Keratinocyte (primary cell): ENCODE data around the gene CIROP. TPM values are rescaled to one million over a fixed set of nuclear protein-coding genes. Genes with fewer than 3 reads are reported as not detected.
A peak's percentile ranks its signal among the peaks of the same experiment; 100 is the strongest.

Experiments
- DNase-seq: peaks from one replicate; pipeline ENCODE4 v3.0.0-alpha.2; 2011; ENCODE audit warnings: low read depth, missing footprints, low spot score
- FAIRE-seq: peaks from 2 replicates; lab custom pipeline; 2011; peaks lifted over from hg19 to GRCh38; lab: Jason Lieb, UNC
- H2AFZ ChIP-seq: 2 replicates; pipeline ENCODE4 v1.6.0; 2012; ENCODE audit warnings: low read length, control low read depth, inconsistent platforms; ENCODE audit not compliant: control insufficient read depth
- H3K27ac ChIP-seq: 2 replicates; pipeline ENCODE4 v1.5.1; 2011; ENCODE audit warnings: low read length; ENCODE audit not compliant: control insufficient read depth, insufficient read depth
- H3K27me3 ChIP-seq: 3 replicates; pipeline ENCODE4 v1.6.0; 2011; ENCODE audit warnings: low read length; ENCODE audit not compliant: control insufficient read depth, insufficient read depth; ENCODE audit errors: extremely low read depth
- H3K36me3 ChIP-seq, 2 experiments: 2 replicates in 1 of 2; 3 replicates in 1 of 2; pipeline ENCODE4 v1.5.1; 2011; ENCODE audit warnings: low read length in 2 of 2, mild to moderate bottlenecking in 1 of 2; ENCODE audit not compliant: control insufficient read depth in 2 of 2, insufficient read depth in 2 of 2; ENCODE audit errors: extremely low read depth in 1 of 2
- H3K4me1 ChIP-seq: 3 replicates; pipeline ENCODE4 v1.5.1; 2011; ENCODE audit warnings: low read length; ENCODE audit not compliant: control insufficient read depth, insufficient read depth; ENCODE audit errors: extremely low read depth
- H3K4me2 ChIP-seq: 3 replicates; pipeline ENCODE4 v1.6.0; 2011; ENCODE audit warnings: low read depth, low read length; ENCODE audit not compliant: control insufficient read depth, insufficient read depth; ENCODE audit errors: extremely low read depth
- H3K4me3 ChIP-seq, 3 experiments: fragments of 200-600 bp in 1 of 3; sonication (generic) in 1 of 3; 2 replicates in 2 of 3; 3 replicates in 1 of 3; pipeline ENCODE4 v1.5.1; 2011 to 2016; ENCODE audit warnings: low read length in 3 of 3, mild to moderate bottlenecking in 3 of 3, control low read depth in 2 of 3, inconsistent platforms in 1 of 3, low read depth in 1 of 3, mixed read lengths in 1 of 3, mixed run types in 1 of 3, moderate library complexity in 1 of 3; ENCODE audit not compliant: control insufficient read depth in 2 of 3, insufficient read depth in 2 of 3; ENCODE audit errors: extremely low read depth in 1 of 3
- H3K79me2 ChIP-seq: 2 replicates; pipeline ENCODE4 v1.6.0; 2012; ENCODE audit warnings: low read length; ENCODE audit not compliant: control insufficient read depth, insufficient read depth
- H3K9ac ChIP-seq: 3 replicates; pipeline ENCODE4 v1.6.0; 2011; ENCODE audit warnings: low read length; ENCODE audit not compliant: control insufficient read depth, insufficient read depth; ENCODE audit errors: extremely low read depth
- H3K9me1 ChIP-seq: 3 replicates; pipeline ENCODE4 v1.6.0; 2011; ENCODE audit warnings: low read length; ENCODE audit not compliant: control insufficient read depth, insufficient read depth; ENCODE audit errors: extremely low read depth
- H3K9me3 ChIP-seq: 2 replicates; pipeline ENCODE4 v1.5.1; 2012; ENCODE audit warnings: low read depth, low read length; ENCODE audit not compliant: control insufficient read depth
- H4K20me1 ChIP-seq: 3 replicates; pipeline ENCODE4 v1.6.0; 2011; ENCODE audit warnings: low read length; ENCODE audit not compliant: control insufficient read depth, insufficient read depth; ENCODE audit errors: extremely low read depth
- CTCF ChIP-seq, 3 experiments: IDR thresholded peaks in 1 of 3; conservative IDR thresholded peaks in 1 of 3; optimal IDR thresholded peaks in 1 of 3; 2 replicates in 2 of 3; 3 replicates in 1 of 3; pipeline versions ENCODE3 to v1.5.1; 2011; ENCODE audit warnings: low read length in 3 of 3, mild to moderate bottlenecking in 3 of 3, moderate library complexity in 2 of 3, control low read depth in 1 of 3, inconsistent platforms in 1 of 3; ENCODE audit not compliant: insufficient read depth in 2 of 3; ENCODE audit errors: extremely low read depth in 1 of 3
- EZH2 ChIP-seq: IDR thresholded peaks from one replicate; pipeline ENCODE4 v1.6.1; 2012; ENCODE audit warnings: inconsistent platforms, mild to moderate bottlenecking, low read length, moderate library complexity
- dilution Hi-C: fragments of 300-500 bp; cut with MboI; formaldehyde crosslinking; loops from one replicate; pipeline ENCODE4 v1.7.0; 2020; ENCODE audit warnings: low sequenced_read_pairs; ENCODE audit not compliant: extremely low pct_ligation_motif_present
- polyA plus RNA-seq, 5 experiments: library from polyadenylated mRNA; depleted of rRNA in 3 of 5; stranded (reverse) in 3 of 5; stranded (forward) in 1 of 5; unstranded in 1 of 5; fragments of >200 nt; gene quantifications; 1 replicate in 1 of 5; 2 replicates in 3 of 5; 3 replicates in 1 of 5; pipeline versions ENCODE4 v1.2.1 to v1.2.3, GENCODE V29; 2011 to 2012; ENCODE audit warnings: missing spikeins in 2 of 5, low read depth in 1 of 5, low replicate concordance in 1 of 5

The CIROP gene
- polyA plus RNA-seq, 1 donor (not counting 4 experiments of a cell fraction or from before 2014, with no cell fraction given), result not detected

- Histone ChIP-seq H3K36me3 (peaks cover 17 to 21% of the 10 kb centered on the region in 2 experiments), H3K4me3 (peak within 1 kb of the TSS; percentile 36 to 68 (median 64)), H3K4me1 (peaks cover 31% of the 10 kb centered on the region), H3K79me2 (peaks cover 5% of the 10 kb centered on the region), H4K20me1 (no peaks in the 10 kb centered on the region), H3K27me3 (no peaks in the 10 kb centered on the region), H3K9ac (peak within 1 kb of the TSS; percentile 58), H3K9me1 (no peaks in the 10 kb centered on the region), H3K4me2 (peak within 1 kb of the TSS; percentile 89), H3K9me3 (no peaks in the 10 kb centered on the region), H3K27ac (peak within 1 kb of the TSS; percentile 31), H2AFZ (peak within 1 kb of the TSS; percentile 30)
- TF ChIP-seq CTCF (optimal IDR thresholded peaks at IDR 0.05 in 1 of 3, IDR thresholded peaks at IDR 0.05 in 1 of 3, conservative IDR thresholded peaks at IDR 0.05 in 1 of 3; ENCODE audit: extremely low read depth in 1 of 3, insufficient read depth in 2 of 3, low read length in 3 of 3) (no peak), EZH2 (no peak)
- dilution Hi-C loops, result no loop called here
- FAIRE-seq (no peak), DNase-seq (no peak)
These were observed 47.6 kb downstream of the CIROP start, which contains the start of gene CDH24 for GRCh38 chr14:23056956-23057756. CDH24 (minus strand) TSS chr14:23057520; CDS start chr14:23055733, 1,787 bp downstream.

GRCh38 chr14:23056145-23056955 lies 48.4 kb downstream of the CIROP start:
- Histone ChIP-seq H3K27me3 (no peaks in the 10 kb centered on the region), H4K20me1 (no peaks in the 10 kb centered on the region), H3K4me3 (peak overlapping the region; percentile 28 to 63 (median 63)), H3K9me3 (no peaks in the 10 kb centered on the region), H3K79me2 (peaks cover 5% of the 10 kb centered on the region), H3K36me3 (peaks cover 16 to 17% of the 10 kb centered on the region in 2 experiments), H3K4me1 (peaks cover 25% of the 10 kb centered on the region), H2AFZ (peak overlapping the region; percentile 30), H3K4me2 (peak overlapping the region; percentile 89), H3K9me1 (no peaks in the 10 kb centered on the region), H3K27ac (no peak overlapping the region), H3K9ac (peak overlapping the region; percentile 58)
- dilution Hi-C loops, result no loop called here
- DNase-seq (peak; percentile 58), FAIRE-seq (peak; percentile 79)
- TF ChIP-seq CTCF (optimal IDR thresholded peaks at IDR 0.05 in 1 of 3, IDR thresholded peaks at IDR 0.05 in 1 of 3, conservative IDR thresholded peaks at IDR 0.05 in 1 of 3; ENCODE audit: extremely low read depth in 1 of 3, insufficient read depth in 2 of 3, low read length in 3 of 3) (peak; percentile 77 to 86 (median 84)), EZH2 (no peak)
